ENCODE measurements around the gene STX10. TPM values are rescaled to one million over a fixed set of nuclear protein-coding genes. Genes with fewer than 3 reads are reported as not detected.

STX10 gene
- total and polyA plus RNA-seq, 9 of the 15 experiments (the other 6 are each of a cell fraction or from before 2014, with no cell fraction given), result 0.51 to 66.3 (median 31.0) TPM

- TF ChIP-seq, protein P1, sequence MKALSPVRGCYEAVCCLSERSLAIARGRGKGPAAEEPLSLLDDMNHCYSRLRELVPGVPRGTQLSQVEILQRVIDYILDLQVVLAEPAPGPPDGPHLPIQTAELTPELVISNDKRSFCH (CRISPR knock-in tag; IDR thresholded peaks at IDR 0.05), result no peak
- TF ChIP-seq, protein P1 (tag; IDR thresholded peaks at IDR 0.05), result peak; percentile 43; the same call in 1 of the 2 replicates
- peak; percentile 30 for TF ChIP-seq NEUROD1 (IDR thresholded peaks at IDR 0.05; ENCODE audit: borderline replicate concordance, low read depth, low read length, partially characterized antibody)
- TF ChIP-seq, protein P2, sequence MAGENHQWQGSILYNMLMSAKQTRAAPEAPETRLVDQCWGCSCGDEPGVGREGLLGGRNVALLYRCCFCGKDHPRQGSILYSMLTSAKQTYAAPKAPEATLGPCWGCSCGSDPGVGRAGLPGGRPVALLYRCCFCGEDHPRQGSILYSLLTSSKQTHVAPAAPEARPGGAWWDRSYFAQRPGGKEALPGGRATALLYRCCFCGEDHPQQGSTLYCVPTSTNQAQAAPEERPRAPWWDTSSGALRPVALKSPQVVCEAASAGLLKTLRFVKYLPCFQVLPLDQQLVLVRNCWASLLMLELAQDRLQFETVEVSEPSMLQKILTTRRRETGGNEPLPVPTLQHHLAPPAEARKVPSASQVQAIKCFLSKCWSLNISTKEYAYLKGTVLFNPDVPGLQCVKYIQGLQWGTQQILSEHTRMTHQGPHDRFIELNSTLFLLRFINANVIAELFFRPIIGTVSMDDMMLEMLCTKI (IDR thresholded peaks at IDR 0.05; ENCODE audit: partially characterized antibody), result no peak
- TF ChIP-seq JUND (IDR thresholded peaks at IDR 0.05; ENCODE audit: borderline replicate concordance, low read depth, low read length), result peak; percentile 75
- TF ChIP-seq JUND (tag; IDR thresholded peaks at IDR 0.05; ENCODE audit: borderline replicate concordance, low read depth, low read length), result no peak; the same call in 2 of the 3 replicates
- TF ChIP-seq ETS2 (tag; IDR thresholded peaks at IDR 0.05; ENCODE audit: borderline replicate concordance, poor library complexity, severe bottlenecking), result no peak
- TF ChIP-seq ZNF696 (CRISPR knock-in tag; conservative IDR thresholded peaks at IDR 0.05), result no peak
- no peak for TF ChIP-seq EZH2 (IDR thresholded peaks at IDR 0.05; ENCODE audit: borderline replicate concordance, low read depth, low read length)
- TF ChIP-seq ZNF766 (CRISPR knock-in tag; conservative IDR thresholded peaks at IDR 0.05), result no peak
- no peak for TF ChIP-seq BDP1 (IDR thresholded peaks at IDR 0.05; ENCODE audit: insufficient read depth, insufficient read length)
- no peak for TF ChIP-seq CREB5 (CRISPR knock-in tag; IDR thresholded peaks at IDR 0.05)
- no peak for TF ChIP-seq HDAC3 (IDR thresholded peaks at IDR 0.05; ENCODE audit: borderline replicate concordance, partially characterized antibody)
- TF ChIP-seq PRMT5 (CRISPR knock-in tag; IDR thresholded peaks at IDR 0.05), result no peak
- TF ChIP-seq ZNF764 (CRISPR knock-in tag; IDR thresholded peaks at IDR 0.05; ENCODE audit: low read depth), result no peak
- no peak for TF ChIP-seq CBX8 (IDR thresholded peaks at IDR 0.05; ENCODE audit: borderline replicate concordance, extremely low read depth, low read depth, low read length, poor library complexity, severe bottlenecking)
- no peak for TF ChIP-seq MECOM (CRISPR knock-in tag; IDR thresholded peaks at IDR 0.05)
- TF ChIP-seq ZFP30 (CRISPR knock-in tag; IDR thresholded peaks at IDR 0.05; ENCODE audit: borderline replicate concordance), result no peak
- 0 out of 4 replicates have a peak, but pooled peaks have one; percentile 26 to 57 for TF ChIP-seq MLLT1 (IDR thresholded peaks at IDR 0.05)
- no peak for TF ChIP-seq RFX1 (IDR thresholded peaks at IDR 0.05)
- no peak for TF ChIP-seq ZNF445 (CRISPR knock-in tag; IDR thresholded peaks at IDR 0.05; ENCODE audit: low read depth)
- TF ChIP-seq DMBX1 (CRISPR knock-in tag; IDR thresholded peaks at IDR 0.05; ENCODE audit: borderline replicate concordance), result no peak
- TF ChIP-seq SIRT6 (IDR thresholded peaks at IDR 0.05; ENCODE audit: low read depth, low read length), result no peak
- TF ChIP-seq NFIC (IDR thresholded peaks at IDR 0.05), result peak; percentile 39; the same call in 1 of the 2 replicates
Observed at GRCh38 chr19:13150187-13150930, at the start of gene STX10, which contains the start of gene IER2 (continued).

Measured in K562 (cell line).